ENCODE measurements around the gene TYW5. TPM values are rescaled to one million over a fixed set of nuclear protein-coding genes. Genes with fewer than 3 reads are reported as not detected.
"Not testable (repeated sequence)": the region's sequence is repeated elsewhere in the genome, so short reads cannot be mapped to it uniquely, and the experiment has no call there.

TYW5 gene
- total RNA-seq, 4 donors from 2014 or later = 3.0 to 8.8 (median 5.8) TPM

GRCh38 chr2:199916980-199917379 is 38.3 kb downstream of the TYW5 start:
- Histone ChIP-seq H3K36me3 (peaks cover 0 to 43% (median 9%) of the 10 kb centered on the region in 3 donors), H3K27ac (no peak overlapping the region), H3K4me1 (peaks cover 11 to 41% (median 13%) of the 10 kb centered on the region in 3 donors), H3K9me3 (peaks cover 0 to 4% (median 0%) of the 10 kb centered on the region in 3 donors), H3K27me3 (no peaks in the 10 kb centered on the region), H3K4me3 (no peak overlapping the region)
- no peak for TF ChIP-seq POLR2A (IDR thresholded peaks at IDR 0.05)
- no peak for TF ChIP-seq CTCF (IDR thresholded peaks at IDR 0.05)
- WGBS, 2 donors = 94 to 98% methylated on average over 4 of the region's 4 CpGs
- intact Hi-C loops (cut with DNase I) = no loop called here
- DNase-seq = no peak

DNA sequence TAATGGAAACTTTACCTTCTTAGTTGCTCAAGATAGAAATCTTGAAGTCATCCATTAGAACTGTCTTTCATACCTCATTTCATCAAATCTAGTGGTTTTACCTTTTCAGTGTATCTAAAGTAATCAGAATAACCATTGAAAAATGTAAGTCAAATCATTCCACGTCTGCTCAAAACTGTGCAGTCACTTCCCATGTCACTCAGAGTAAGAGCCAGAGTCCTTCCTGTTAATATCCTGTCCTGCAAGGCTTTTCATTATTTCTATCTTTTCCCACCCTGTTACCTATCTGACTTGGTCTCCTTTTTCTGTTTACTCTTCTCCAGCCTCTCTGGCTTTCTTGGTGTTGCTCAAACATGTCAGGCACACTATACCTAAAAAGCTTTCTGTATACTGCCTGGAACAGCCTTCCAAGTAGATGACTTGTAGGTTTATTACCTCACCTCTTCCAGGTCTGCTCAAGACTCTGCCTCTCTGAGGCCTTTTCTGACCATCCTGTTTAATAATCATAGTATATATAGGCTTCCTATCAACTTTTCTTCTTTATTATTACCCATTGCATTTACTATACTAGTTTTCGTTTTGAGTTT is 40.8 kb downstream of the TYW5 start:
- Histone ChIP-seq H3K27me3 (no peaks in the 10 kb centered on the region), H3K4me1 (peaks cover 14 to 42% (median 16%) of the 10 kb centered on the region in 3 donors), H3K4me3 (no peak overlapping the region), H3K36me3 (peaks cover 0 to 37% (median 9%) of the 10 kb centered on the region in 3 donors), H3K9me3 (peaks cover 0 to 4% (median 0%) of the 10 kb centered on the region in 3 donors), H3K27ac (no peak overlapping the region)
- WGBS, 2 donors = 52 to 54% methylated on average over 2 of the region's 2 CpGs
- no peak for DNase-seq
- no peak for TF ChIP-seq CTCF (IDR thresholded peaks at IDR 0.05)
- TF ChIP-seq POLR2A (IDR thresholded peaks at IDR 0.05) = no peak
- intact Hi-C loops (cut with DNase I) = no loop called here

DNA sequence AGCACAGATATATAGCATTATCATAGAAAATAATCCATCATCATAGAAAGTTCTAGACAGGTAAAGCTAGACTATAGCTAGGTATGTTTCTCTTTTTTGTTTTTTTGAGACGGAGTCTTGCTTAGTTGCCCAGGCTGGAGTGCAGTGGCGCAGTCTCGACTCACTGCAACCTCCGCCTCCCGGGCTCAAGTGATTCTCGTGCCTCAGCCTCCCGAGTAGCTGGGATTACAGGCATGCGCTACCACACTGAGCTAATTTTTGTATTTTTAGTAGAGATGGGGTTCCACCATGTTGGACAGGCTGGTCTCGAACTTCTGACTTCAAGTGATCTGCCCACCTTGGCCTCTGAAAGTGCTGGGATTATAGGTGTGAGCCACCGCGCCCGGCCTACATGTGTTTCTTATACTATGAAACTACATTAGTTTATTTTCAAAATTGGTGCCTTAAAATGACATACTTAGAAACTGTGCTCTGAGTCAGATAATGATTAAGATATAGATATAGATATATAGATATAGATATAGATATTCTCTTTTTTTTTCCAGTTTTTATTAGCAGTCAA is 42.7 kb downstream of the TYW5 start:
- Histone ChIP-seq H3K27ac (peak overlapping the region in 1 of 4 donors; percentile 98), H3K36me3 (peaks cover 0 to 19% (median 9%) of the 10 kb centered on the region in 3 donors), H3K4me1 (peaks cover 14 to 39% (median 16%) of the 10 kb centered on the region in 3 donors), H3K4me3 (peak overlapping the region; percentile 86 to 99 (median 90))
- H3K9me3 ChIP-seq; H3K27me3 ChIP-seq; intact Hi-C loops (cut with DNase I); DNase-seq: not testable (repeated sequence)
- WGBS, 2 donors = 86 to 88% methylated on average over 12 of the region's 12 CpGs

DNA sequence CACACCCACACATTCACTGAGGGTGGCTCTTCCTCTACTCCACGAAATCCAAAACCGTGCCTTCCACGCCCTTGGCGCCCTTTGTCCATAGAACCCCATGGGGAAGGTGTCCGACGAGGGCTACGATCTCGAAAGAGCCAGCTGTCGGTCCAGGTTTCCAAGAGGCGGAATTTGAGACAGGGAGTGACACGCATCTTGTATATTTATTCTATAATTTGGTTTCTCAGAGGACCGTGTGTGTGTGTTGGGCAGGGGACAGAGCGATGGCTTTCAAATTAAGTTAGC is 43.5 kb downstream of the TYW5 start:
- TF ChIP-seq POLR2A (IDR thresholded peaks at IDR 0.05) (no peak), CTCF (IDR thresholded peaks at IDR 0.05) (no peak)
- H3K9me3 ChIP-seq = peaks cover 0 to 2% (median 0%) of the 10 kb centered on the region in 3 donors
- peaks cover 14 to 39% (median 16%) of the 10 kb centered on the region in 3 donors for H3K4me1 ChIP-seq
- H3K4me3 ChIP-seq = peak overlapping the region; percentile 86 to 99 (median 90)
- intact Hi-C loops (cut with DNase I) = no loop called here
- peak overlapping the region; percentile 98 to 99 (median 98) for H3K27ac ChIP-seq
- no peaks in the 10 kb centered on the region for H3K27me3 ChIP-seq
- WGBS, 2 donors = 0% methylated on average over 12 to 13 of the region's 13 CpGs
- no peak for DNase-seq
- H3K36me3 ChIP-seq = peaks cover 0 to 12% (median 5%) of the 10 kb centered on the region in 3 donors

DNA sequence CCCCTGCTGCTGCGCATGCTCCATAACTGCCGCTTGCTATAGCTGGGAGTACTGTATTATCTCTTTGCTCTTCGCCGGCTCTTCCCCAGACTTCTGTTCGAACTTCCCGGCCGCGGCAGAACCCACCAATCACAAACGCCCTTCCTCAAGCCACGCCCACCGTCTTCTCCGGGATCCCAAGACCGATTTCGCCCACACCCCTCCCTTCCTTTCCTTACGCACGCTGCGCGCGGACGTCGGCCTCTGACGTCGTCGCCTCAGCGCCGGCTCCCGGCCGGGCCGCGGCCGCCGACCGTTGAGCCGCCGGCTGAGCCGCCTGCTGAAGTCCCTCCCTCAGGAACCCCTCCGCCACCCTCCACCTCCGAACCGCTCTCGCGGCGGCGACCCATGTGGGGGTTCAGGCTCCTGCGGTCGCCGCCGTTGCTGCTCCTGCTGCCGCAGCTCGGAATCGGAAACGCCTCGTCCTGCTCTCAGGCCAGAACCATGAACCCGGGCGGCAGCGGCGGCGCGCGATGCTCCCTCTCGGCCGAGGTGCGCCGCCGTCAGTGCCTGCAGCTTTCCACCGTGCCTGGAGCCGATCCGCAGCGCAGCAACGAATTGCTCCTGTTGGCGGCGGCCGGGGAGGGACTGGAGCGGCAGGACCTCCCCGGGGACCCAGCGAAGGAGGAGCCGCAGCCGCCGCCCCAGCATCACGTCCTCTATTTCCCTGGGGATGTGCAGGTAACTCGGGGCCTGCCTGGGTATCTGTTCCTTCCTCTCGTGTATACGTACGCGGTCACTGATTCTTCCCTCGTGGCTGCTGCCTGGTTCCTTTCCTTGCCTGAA is 44.0 kb downstream of the TYW5 start, which contains the start of gene C2orf69:
TSS of gene C2orf69 (plus strand) at position 242 of the 825 bp plus-strand sequence. CDS start at position 388, 146 bp downstream.
- Histone ChIP-seq H3K9me3 (no peaks in the 10 kb centered on the region), H3K36me3 (peaks cover 0 to 6% (median 0%) of the 10 kb centered on the region in 3 donors), H3K4me1 (peaks cover 14 to 39% (median 16%) of the 10 kb centered on the region in 3 donors), H3K4me3 (peak within 1 kb of the TSS; percentile 86 to 99 (median 90)), H3K27ac (peak within 1 kb of the TSS; percentile 98 to 99 (median 98)), H3K27me3 (no peaks in the 10 kb centered on the region)
- WGBS, 2 donors = 1 to 2% methylated on average over 32 to 48 of the region's 85 CpGs
- intact Hi-C loops (cut with DNase I) = no loop called here
- peak in 2 of 6 experiments; percentile 5 to 6 for TF ChIP-seq CTCF (IDR thresholded peaks at IDR 0.05)
- TF ChIP-seq POLR2A (IDR thresholded peaks at IDR 0.05) = peak in 3 of 4 donors; percentile 13 to 90 (median 74)
- peak; percentile 71 for DNase-seq

Measured in esophagus squamous epithelium (tissue), 5 donors.